ENCODE measurements around the gene KLHL30. TPM values are rescaled to one million over a fixed set of nuclear protein-coding genes. Genes with fewer than 3 reads are reported as not detected.

Gene KLHL30
- total RNA-seq, 1 donor from 2014 or later: not detected

DNA sequence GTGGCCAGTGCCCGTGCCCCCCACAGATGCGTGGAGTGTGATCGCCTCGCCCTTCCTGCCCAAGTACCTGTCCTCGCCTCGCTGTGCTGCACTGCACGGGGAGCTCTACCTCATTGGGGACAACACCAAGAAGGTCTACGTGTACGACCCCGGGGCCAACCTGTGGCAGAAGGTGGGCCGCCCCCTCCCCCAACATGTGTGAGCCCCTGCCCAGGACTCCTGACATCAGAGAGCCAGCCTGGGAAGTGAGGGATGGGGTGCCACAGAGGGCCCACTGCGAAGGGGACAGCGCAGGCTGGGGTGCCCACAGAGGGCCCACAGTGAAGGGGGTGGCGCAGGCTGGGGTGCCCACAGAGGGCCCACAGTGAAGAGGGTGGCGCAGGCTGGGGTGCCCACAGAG lies 10.5 kb downstream of the KLHL30 start:
- H3K9me3 Mint-ChIP-seq: no peaks in the 10 kb centered on the region
- DNase-seq (no peak), ATAC-seq (ENCODE audit: low read depth) (no peak)
- no peak overlapping the region for H3K27ac Mint-ChIP-seq
- ChIA-PET POLR2A (no interaction called here), CTCF (no interaction called here)
- no peaks in the 10 kb centered on the region for H3K27me3 Mint-ChIP-seq
- TF ChIP-seq CTCF (IDR thresholded peaks at IDR 0.05): no peak
- no peaks in the 10 kb centered on the region for H3K36me3 Mint-ChIP-seq (ENCODE audit: low read depth)
- intact Hi-C loops (cut with micrococcal nuclease): no loop called here
- H3K4me1 Mint-ChIP-seq: no peaks in the 10 kb centered on the region
- no peak overlapping the region for H3K4me3 Mint-ChIP-seq

DNA sequence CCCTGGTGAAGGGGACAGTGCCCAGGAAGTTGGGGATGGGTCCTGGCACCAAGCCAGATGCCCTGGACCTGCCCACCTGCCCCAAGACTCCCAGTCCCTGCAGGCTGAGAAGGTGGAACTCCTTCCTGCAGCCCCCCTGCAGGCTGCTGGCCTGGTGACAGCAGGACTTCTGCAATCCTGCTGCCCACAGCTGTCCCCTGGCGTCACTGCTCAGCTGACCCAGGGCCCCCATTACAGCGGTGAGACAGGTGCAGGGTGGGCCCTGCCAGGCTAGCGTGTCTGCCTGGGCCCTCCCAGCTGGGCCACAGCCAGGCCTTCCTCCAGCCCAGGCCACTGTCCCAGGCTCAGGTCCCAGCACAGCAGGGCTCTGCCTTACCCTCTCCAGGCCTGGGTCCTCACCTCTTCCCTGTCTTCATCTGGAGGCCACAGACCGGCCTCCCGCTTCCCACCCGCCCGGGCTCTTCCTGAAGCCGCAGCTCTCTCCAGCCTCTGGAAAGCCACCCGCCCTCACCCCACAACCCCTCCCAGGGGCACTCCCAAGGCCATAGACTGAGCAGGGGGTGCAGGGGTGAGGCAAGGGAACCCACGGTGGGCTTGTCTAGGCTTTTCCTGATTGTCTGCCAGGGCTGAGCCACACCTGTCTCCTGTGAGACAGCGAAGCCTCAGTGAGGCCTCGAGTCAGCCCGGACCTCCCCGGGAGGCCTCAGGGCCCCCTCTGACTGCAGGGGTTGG lies 11.5 kb downstream of the KLHL30 start:
- Mint-ChIP-seq H3K4me1 (no peaks in the 10 kb centered on the region), H3K4me3 (no peak overlapping the region), H3K36me3 (ENCODE audit: low read depth) (no peaks in the 10 kb centered on the region), H3K27me3 (no peaks in the 10 kb centered on the region), H3K27ac (no peak overlapping the region), H3K9me3 (no peaks in the 10 kb centered on the region)
- TF ChIP-seq CTCF (IDR thresholded peaks at IDR 0.05): no peak
- intact Hi-C loops (cut with micrococcal nuclease): no loop called here
- ChIA-PET CTCF (no interaction called here), POLR2A (no interaction called here)
- DNase-seq (no peak), ATAC-seq (ENCODE audit: low read depth) (no peak)

DNA sequence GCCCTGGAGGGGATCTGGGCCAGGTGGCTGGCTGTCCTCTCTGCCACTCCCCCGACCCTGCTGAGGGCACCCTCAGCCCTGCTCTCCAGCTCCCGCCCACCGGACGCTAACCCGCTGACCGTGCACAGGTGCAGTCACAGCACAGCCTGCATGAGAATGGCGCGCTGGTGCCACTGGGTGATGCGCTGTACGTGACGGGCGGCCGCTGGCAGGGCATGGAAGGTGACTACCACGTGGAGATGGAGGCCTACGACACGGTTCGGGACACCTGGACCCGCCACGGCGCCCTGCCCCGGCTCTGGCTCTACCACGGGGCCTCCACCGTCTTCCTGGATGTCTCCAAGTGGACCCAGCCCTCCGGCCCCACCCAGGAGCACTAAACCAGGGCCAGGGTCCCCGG lies 12.2 kb downstream of the KLHL30 start:
- ChIA-PET CTCF (no interaction called here), POLR2A (no interaction called here)
- H3K4me1 Mint-ChIP-seq: no peaks in the 10 kb centered on the region
- no peaks in the 10 kb centered on the region for H3K9me3 Mint-ChIP-seq
- ATAC-seq (ENCODE audit: low read depth): no peak
- H3K27ac Mint-ChIP-seq: no peak overlapping the region
- H3K27me3 Mint-ChIP-seq: no peaks in the 10 kb centered on the region
- no peak for DNase-seq
- no peaks in the 10 kb centered on the region for H3K36me3 Mint-ChIP-seq (ENCODE audit: low read depth)
- intact Hi-C loops (cut with micrococcal nuclease): no loop called here
- no peak for TF ChIP-seq CTCF (IDR thresholded peaks at IDR 0.05)
- no peak overlapping the region for H3K4me3 Mint-ChIP-seq

- intact Hi-C loops (cut with micrococcal nuclease): no loop called here
- Mint-ChIP-seq H3K27ac (no peak overlapping the region), H3K9me3 (no peaks in the 10 kb centered on the region), H3K4me3 (no peak overlapping the region), H3K27me3 (no peaks in the 10 kb centered on the region), H3K4me1 (no peaks in the 10 kb centered on the region), H3K36me3 (ENCODE audit: low read depth) (no peaks in the 10 kb centered on the region)
- no peak for TF ChIP-seq CTCF (IDR thresholded peaks at IDR 0.05)
- ATAC-seq (ENCODE audit: low read depth) (no peak), DNase-seq (no peak)
- CTCF ChIA-PET: no interaction called here
- POLR2A ChIA-PET: no interaction called here
These were observed 12.7 kb downstream of the KLHL30 start for GRCh38 chr2:238151205-238151604.

- CTCF ChIA-PET: no interaction called here
- POLR2A ChIA-PET: no interaction called here
- Mint-ChIP-seq H3K27me3 (no peaks in the 10 kb centered on the region), H3K9me3 (no peaks in the 10 kb centered on the region), H3K4me1 (no peaks in the 10 kb centered on the region), H3K36me3 (ENCODE audit: low read depth) (no peaks in the 10 kb centered on the region), H3K27ac (no peak overlapping the region), H3K4me3 (no peak overlapping the region)
- no peak for DNase-seq
- intact Hi-C loops (cut with micrococcal nuclease): no loop called here
- TF ChIP-seq CTCF (IDR thresholded peaks at IDR 0.05): no peak
- no peak for ATAC-seq (ENCODE audit: low read depth)
These were observed 13.3 kb downstream of the KLHL30 start for GRCh38 chr2:238151628-238152235.
